ENCODE measurements around the gene ORM2. TPM values are rescaled to one million over a fixed set of nuclear protein-coding genes. Genes with fewer than 3 reads are reported as not detected.

ORM2 gene
- total and polyA plus RNA-seq, 2 experiments from 2014 or later = 0.76 TPM

DNA sequence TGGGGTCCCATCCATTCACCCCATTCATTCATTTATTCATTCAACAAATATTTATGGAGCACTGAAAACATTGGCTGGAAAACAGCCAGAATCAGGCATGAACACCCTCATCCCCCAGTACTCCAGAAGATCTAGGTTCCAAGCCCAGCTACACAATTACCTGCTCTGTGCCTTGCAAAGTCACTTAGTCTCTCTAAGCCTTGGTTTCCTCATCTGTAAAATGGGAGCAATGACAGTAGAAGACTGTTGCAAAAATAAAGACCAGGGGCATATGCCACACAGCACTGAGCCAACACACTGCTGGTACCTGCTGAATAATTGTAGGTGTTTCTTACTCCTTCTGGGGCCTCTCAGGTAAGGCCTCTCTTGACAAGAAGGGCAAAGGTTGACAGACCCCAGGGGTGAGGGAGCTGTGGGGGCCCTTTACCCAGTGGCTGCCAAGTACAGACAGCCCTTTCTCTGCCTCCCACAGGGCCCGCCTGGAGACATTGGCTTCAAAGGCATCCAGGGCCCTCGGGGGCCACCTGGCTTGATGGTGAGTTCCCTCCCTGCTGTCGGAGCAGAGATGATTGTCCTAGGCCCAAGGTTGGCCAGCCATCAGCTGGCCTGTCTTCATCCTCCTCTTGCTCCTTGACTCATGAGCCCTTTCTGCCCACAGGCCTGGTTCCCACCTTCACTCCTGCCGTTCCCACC, 29.4 kb upstream of the ORM2 start (continued):
- TF ChIP-seq JUNB (IDR thresholded peaks at IDR 0.05; ENCODE audit: unreplicated experiment) = no peak
- TF ChIP-seq, protein P1, sequence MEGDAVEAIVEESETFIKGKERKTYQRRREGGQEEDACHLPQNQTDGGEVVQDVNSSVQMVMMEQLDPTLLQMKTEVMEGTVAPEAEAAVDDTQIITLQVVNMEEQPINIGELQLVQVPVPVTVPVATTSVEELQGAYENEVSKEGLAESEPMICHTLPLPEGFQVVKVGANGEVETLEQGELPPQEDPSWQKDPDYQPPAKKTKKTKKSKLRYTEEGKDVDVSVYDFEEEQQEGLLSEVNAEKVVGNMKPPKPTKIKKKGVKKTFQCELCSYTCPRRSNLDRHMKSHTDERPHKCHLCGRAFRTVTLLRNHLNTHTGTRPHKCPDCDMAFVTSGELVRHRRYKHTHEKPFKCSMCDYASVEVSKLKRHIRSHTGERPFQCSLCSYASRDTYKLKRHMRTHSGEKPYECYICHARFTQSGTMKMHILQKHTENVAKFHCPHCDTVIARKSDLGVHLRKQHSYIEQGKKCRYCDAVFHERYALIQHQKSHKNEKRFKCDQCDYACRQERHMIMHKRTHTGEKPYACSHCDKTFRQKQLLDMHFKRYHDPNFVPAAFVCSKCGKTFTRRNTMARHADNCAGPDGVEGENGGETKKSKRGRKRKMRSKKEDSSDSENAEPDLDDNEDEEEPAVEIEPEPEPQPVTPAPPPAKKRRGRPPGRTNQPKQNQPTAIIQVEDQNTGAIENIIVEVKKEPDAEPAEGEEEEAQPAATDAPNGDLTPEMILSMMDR (conservative IDR thresholded peaks at IDR 0.05; ENCODE audit: low read depth in 2 of 2) = no peak
- no peak for TF ChIP-seq ZNF114 (CRISPR knock-in tag; IDR thresholded peaks at IDR 0.05)

DNA sequence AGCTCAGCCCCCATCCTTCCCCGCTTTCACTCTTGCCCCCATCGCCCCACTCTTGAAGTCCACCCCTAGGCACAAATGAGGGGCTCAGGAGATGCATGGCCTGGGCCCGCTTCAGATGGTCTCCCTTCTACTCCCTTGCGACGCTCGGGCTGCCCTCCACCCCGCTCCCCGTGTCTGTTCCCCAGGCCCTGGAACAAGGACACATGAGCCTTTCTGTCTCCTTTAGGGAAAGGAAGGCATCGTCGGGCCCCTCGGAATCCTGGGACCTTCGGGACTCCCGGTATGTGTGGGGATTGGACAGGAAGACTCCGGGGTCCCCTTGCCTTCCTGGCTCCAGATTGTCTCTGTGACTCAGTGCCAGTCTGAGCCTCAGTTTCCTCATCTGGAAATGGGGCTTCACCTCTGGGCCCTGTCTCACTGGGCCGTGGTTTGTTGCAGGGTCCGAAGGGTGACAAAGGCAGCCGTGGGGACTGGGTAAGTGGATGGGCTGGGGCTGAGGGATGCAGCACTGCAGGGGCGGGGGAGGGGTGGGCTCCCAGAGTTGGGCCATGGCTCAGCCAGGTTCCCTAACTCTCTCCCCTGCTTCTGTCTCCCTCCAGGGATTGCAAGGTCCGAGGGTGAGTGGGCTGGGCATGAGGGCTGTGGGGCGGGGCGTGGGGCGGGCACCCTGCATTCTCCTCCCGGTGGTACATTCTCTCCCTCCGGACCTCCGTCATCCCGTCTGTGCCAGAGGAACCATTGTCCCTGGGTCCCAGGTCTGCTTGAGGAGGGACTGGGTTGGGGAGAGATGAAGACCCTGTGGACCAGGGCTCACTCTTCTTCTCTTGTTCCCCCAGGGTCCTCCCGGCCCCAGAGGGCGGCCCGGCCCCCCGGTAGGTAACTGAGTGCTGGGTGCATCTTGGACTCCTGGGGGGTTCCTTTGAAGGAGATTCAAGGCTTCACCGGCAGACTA, 28.5 kb upstream of the ORM2 start:
- Histone ChIP-seq H3K4me1 (ENCODE audit: insufficient read depth) (no peaks in the 10 kb centered on the region), H3K4me2 (no peak overlapping the region), H2AFZ (no peak overlapping the region), H3K36me3 (ENCODE audit: insufficient read depth) (peaks cover 3% of the 10 kb centered on the region; the same call in 1 of the 2 replicates), H3K79me2 (replicated peaks; ENCODE audit: insufficient read depth) (no peaks in the 10 kb centered on the region), H3K4me3 (no peak overlapping the region), H3K27me3 (ENCODE audit: insufficient read depth) (no peaks in the 10 kb centered on the region), H3K27ac (ENCODE audit: low read depth) (no peak overlapping the region), H3F3A (replicated peaks; ENCODE audit: low read depth) (peaks cover 6% of the 10 kb centered on the region; the same call in 1 of the 2 replicates), H3K9me2 (ENCODE audit: insufficient read depth) (no peaks in the 10 kb centered on the region), H4K20me1 (replicated peaks; ENCODE audit: insufficient read depth) (no peaks in the 10 kb centered on the region)
- Mint-ChIP-seq H3K4me3 (no peak overlapping the region), H3K4me1 (peaks cover 4% of the 10 kb centered on the region; the same call in 2 of the 3 replicates), H3K9me3 (0 out of 3 replicates have a peak, but pooled peaks cover under 1% of the 10 kb centered on the region), H3K27ac (no peak overlapping the region), H3K27me3 (ENCODE audit: insufficient read depth, low read depth, poor library complexity) (peaks cover 7% of the 10 kb centered on the region), H3K36me3 (ENCODE audit: low read depth) (peaks cover 19% of the 10 kb centered on the region)
- DNase-seq (ENCODE audit: low spot score) = no peak
- no peak for ATAC-seq
- TF ChIP-seq EZH2phosphoT487 (IDR thresholded peaks at IDR 0.05; ENCODE audit: unreplicated experiment) (no peak), ZNF114 (CRISPR knock-in tag; IDR thresholded peaks at IDR 0.05) (no peak), STAT1 (IDR thresholded peaks at IDR 0.05; ENCODE audit: unreplicated experiment) (no peak), EZH2 (IDR thresholded peaks at IDR 0.05; ENCODE audit: low read depth, unreplicated experiment) (no peak), CREB1 (CRISPR knock-in tag; IDR thresholded peaks at IDR 0.05; ENCODE audit: low read depth) (no peak), ZNF331 (CRISPR knock-in tag; IDR thresholded peaks at IDR 0.05; ENCODE audit: low read depth) (no peak), NANOG (IDR thresholded peaks at IDR 0.05; ENCODE audit: borderline replicate concordance) (no peak)
- TF ChIP-seq, protein P2, sequence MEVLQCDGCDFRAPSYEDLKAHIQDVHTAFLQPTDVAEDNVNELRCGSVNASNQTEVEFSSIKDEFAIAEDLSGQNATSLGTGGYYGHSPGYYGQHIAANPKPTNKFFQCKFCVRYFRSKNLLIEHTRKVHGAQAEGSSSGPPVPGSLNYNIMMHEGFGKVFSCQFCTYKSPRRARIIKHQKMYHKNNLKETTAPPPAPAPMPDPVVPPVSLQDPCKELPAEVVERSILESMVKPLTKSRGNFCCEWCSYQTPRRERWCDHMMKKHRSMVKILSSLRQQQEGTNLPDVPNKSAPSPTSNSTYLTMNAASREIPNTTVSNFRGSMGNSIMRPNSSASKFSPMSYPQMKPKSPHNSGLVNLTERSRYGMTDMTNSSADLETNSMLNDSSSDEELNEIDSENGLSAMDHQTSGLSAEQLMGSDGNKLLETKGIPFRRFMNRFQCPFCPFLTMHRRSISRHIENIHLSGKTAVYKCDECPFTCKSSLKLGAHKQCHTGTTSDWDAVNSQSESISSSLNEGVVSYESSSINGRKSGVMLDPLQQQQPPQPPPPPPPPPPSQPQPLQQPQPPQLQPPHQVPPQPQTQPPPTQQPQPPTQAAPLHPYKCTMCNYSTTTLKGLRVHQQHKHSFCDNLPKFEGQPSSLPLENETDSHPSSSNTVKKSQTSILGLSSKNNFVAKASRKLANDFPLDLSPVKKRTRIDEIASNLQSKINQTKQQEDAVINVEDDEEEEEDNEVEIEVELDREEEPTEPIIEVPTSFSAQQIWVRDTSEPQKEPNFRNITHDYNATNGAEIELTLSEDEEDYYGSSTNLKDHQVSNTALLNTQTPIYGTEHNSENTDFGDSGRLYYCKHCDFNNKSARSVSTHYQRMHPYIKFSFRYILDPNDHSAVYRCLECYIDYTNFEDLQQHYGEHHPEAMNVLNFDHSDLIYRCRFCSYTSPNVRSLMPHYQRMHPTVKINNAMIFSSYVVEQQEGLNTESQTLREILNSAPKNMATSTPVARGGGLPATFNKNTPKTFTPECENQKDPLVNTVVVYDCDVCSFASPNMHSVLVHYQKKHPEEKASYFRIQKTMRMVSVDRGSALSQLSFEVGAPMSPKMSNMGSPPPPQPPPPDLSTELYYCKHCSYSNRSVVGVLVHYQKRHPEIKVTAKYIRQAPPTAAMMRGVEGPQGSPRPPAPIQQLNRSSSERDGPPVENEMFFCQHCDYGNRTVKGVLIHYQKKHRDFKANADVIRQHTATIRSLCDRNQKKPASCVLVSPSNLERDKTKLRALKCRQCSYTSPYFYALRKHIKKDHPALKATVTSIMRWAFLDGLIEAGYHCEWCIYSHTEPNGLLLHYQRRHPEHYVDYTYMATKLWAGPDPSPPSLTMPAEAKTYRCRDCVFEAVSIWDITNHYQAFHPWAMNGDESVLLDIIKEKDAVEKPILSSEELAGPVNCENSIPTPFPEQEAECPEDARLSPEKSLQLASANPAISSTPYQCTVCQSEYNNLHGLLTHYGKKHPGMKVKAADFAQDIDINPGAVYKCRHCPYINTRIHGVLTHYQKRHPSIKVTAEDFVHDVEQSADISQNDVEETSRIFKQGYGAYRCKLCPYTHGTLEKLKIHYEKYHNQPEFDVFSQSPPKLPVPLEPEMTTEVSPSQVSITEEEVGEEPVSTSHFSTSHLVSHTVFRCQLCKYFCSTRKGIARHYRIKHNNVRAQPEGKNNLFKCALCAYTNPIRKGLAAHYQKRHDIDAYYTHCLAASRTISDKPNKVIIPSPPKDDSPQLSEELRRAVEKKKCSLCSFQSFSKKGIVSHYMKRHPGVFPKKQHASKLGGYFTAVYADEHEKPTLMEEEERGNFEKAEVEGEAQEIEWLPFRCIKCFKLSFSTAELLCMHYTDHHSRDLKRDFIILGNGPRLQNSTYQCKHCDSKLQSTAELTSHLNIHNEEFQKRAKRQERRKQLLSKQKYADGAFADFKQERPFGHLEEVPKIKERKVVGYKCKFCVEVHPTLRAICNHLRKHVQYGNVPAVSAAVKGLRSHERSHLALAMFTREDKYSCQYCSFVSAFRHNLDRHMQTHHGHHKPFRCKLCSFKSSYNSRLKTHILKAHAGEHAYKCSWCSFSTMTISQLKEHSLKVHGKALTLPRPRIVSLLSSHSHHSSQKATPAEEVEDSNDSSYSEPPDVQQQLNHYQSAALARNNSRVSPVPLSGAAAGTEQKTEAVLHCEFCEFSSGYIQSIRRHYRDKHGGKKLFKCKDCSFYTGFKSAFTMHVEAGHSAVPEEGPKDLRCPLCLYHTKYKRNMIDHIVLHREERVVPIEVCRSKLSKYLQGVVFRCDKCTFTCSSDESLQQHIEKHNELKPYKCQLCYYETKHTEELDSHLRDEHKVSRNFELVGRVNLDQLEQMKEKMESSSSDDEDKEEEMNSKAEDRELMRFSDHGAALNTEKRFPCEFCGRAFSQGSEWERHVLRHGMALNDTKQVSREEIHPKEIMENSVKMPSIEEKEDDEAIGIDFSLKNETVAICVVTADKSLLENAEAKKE (CRISPR knock-in tag; IDR thresholded peaks at IDR 0.05) = no peak
- TF ChIP-seq, protein P1 (conservative IDR thresholded peaks at IDR 0.05; ENCODE audit: low read depth in 2 of 2) = no peak
- TF ChIP-seq, protein P3, sequence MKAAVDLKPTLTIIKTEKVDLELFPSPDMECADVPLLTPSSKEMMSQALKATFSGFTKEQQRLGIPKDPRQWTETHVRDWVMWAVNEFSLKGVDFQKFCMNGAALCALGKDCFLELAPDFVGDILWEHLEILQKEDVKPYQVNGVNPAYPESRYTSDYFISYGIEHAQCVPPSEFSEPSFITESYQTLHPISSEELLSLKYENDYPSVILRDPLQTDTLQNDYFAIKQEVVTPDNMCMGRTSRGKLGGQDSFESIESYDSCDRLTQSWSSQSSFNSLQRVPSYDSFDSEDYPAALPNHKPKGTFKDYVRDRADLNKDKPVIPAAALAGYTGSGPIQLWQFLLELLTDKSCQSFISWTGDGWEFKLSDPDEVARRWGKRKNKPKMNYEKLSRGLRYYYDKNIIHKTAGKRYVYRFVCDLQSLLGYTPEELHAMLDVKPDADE (IDR thresholded peaks at IDR 0.05) = no peak
